OCI-LY1 (cell line): ENCODE measurements around the gene UNG.

Experiments
- CTCF ChIP-seq: fragments of 200-600 bp; sonication (generic), shearing (Covaris generic); IDR thresholded peaks from 2 replicates; pipeline ENCODE4 v1.5.1; 2017; ENCODE audit warnings: mild to moderate bottlenecking, antibody characterized with exemption, low read length, moderate library complexity, mixed read lengths
- EZH2 ChIP-seq: fragments of 200-600 bp; sonication (generic), shearing (Covaris generic); IDR thresholded peaks from 2 replicates; pipeline ENCODE4 v1.8.0; 2017; ENCODE audit warnings: borderline replicate concordance, mixed run types, mild to moderate bottlenecking, antibody characterized with exemption, low read length, moderate library complexity, mixed read lengths

GRCh38 chr12:109097435-109098182, at the start of gene UNG:
- TF ChIP-seq EZH2, result no peak
- no peak for TF ChIP-seq CTCF
